ENCODE results near the gene STX8.
A peak's percentile ranks its signal among the peaks of the same experiment; 100 is the strongest.

The STX8 gene

DNA sequence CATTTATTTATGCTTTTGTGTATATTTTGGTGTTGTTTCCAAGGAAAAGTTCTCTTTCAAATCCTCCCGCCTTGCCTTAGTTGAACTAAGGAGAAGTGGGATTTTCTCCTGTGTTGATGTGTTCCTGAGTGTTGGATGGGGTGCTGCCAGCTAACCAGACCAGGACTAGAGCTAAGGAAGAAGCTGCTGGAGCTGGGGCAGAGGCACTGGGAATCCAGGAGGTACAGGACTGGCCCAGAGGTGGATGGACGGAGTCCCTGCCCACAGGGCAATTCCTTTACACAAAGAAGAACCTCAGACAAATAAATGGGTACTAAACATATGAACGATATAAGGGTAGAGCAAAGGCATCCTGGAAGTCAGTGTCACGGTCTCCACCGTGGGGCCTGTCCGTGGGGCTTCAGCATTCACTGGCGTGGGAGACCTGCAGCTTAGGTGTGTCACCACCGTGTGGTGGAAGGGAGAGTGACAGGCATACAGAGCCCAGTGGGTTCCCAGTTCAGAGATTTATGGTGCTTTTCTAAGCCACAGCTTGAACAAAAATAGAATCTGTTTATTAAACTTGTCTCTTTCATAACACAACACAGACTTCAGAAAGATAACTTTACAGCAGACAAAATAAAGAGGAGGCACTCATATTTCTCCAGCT is 283.6 kb downstream of the STX8 start:
- DNase-seq: peak in 2 of 4 experiments; percentile 5 to 24

DNA sequence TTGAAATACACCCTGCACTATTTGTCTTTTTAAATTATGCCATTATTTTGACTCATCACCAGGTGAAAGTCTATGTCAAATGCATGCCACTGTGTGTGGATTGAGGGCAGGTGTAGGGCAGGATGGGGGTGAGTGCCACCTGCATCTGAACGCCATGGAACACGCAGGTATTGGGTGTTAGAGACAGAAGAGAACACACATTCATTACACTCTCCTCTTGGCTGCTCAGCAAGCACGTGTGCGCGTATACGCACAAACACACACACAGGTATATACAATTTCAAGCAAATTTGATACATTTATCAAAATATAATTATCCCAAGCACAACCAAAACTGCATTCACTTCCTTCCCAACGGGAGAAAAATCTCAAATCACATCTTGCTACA is 285.4 kb downstream of the STX8 start:
- DNase-seq: no peak

DNA sequence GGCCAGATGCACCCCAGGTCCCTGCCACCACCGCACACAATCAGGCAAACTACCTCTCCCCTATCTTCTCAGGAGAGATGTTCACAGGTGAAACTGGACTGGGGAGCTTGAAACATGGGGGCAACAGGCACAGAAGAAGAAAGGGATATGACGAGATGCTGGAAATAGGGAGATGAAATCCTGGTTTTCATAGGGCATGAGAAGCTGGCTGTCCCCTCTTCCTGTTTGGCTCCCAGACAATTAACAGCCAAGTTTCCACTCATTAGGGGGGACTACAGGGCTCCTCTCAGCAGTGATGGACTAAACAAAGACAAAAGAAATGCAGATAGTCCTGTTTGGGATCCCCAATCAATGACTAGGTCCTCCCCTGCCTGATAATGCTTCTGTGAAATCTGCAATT is 288.3 kb downstream of the STX8 start:
- no peak for DNase-seq

DNA sequence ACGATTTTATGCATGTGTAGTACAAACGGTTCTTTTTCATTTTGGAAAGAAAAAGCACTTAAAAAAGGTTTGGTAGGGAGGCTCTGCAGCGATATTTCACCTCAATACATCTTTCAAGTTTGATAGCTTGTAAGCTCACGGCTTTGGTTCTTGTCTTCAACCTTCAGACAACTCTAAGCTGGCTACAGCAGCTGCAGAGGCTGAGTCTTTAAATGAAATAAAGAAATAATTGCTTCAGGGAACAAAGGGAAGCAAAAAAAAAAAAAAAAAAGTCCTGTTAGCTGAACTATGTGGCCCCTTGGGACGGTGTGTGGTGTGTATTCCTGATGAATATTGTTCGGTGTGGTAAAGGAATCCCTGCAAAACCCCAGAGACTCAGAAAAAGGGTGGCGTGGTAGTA is 289.2 kb downstream of the STX8 start:
- DNase-seq: no peak

DNA sequence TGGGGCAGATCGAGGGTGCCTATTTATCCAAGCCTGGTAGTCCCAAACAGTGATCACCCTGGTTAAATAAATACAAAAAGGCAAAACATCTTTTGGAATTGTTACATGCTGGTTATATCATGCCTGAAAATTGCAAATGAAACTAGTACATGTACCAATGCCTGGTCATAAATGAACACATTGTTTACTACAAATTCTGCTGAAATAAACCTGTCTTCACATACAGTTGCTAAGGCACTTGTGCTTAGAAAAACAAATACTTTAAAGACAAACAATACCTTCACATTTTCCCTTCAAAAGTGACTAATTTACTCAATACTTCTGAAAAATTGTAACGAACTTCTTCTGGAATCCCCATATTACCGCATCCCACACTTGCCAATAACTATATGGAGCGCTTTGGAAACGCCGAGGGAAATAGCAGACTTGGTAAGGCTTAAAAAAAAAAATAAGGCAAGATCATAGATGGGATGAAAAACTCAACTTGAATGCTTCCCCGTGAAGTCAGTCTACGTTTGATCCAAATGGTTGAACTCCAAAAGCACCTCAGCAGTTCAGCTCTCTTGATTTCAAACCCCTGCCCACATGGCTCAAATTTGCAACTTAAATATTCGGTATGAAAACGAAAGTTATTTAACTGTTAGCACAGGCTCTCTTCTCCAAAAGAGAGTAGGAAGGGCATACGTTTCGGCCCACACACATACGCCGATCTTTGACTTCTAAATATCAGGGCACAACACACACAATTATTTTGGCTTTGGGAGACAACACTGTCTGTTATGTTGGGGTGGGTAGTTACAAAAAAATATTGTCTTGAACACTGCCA is 289.8 kb downstream of the STX8 start:
- no peak for DNase-seq

DNA sequence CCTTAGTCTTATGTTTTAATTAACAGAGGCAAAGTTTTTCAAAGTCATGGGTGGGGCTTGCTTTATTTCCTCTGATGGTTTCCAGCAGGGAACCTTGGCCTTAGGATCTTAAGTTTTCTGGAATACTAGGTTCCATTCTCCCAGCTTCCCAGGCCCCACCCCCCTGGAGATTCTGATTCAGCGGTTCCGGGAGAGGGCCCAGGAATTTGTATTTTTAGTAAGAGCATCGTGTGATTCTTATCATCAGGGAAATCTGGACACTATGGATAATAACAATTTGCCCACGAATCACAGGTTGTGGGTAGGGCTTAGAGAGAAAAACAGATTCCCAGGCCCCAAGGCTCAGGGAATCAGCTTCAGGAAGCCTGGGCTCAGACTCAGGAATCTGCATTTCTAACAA is 290.7 kb downstream of the STX8 start:
- DNase-seq: no peak

DNA sequence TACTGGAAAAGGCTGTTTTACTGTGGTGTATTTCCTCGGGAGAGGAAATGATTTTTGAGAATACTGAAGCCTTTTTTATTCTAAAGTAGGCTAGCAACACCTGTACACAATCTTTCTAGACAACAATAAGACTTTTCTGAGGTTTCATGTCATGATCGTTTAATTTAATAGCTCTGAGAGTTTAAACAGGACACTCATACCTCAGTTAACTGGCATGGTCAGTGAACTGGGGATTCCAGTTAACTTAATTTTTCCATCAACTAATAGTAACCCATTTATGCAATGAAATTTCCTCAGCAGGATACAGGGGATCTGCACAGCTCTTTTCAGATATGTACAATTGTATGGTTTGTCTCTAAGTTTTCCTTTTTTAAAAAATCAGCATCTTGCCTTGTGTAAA is 291.7 kb downstream of the STX8 start:
- no peak for DNase-seq

DNA sequence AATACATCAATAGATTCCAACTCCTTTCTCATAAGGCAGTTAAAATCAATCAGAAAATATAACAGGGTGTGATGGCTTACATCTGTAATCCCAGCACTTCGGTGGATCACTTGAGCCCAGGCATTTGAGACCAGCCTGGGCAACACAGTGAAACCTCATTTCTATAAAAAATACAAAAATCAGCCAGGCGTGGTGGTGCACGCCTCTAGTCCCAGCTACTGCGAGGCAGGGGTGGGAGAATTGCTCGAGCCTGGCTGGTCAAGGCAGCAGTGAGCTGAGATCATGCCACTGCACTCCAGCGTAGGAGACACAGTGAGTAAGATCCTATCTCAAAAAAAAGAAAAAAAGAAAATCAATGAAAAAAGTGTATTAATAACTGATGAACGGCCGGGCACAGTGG is 295.7 kb downstream of the STX8 start:
- DNase-seq: no peak

DNA sequence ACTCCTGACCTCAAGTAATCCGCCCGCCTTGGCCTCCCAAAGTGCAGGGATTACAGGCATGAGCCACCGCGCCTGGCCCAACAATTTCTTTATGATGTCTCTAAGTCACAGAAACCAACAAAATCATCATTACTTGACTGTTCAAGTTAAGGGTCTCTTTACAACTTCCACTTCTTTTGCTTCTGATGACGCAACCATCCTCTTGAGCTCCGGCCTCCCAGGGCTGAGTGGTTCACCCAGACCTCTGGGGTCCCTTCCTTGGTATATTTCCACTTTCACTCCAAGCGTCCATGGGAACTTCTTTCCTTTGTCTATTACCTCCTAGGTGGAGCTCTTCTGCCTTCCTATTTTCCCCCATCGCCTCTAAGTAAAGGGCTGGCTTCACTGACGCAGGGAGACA is 300.6 kb downstream of the STX8 start:
- no peak for DNase-seq

DNA sequence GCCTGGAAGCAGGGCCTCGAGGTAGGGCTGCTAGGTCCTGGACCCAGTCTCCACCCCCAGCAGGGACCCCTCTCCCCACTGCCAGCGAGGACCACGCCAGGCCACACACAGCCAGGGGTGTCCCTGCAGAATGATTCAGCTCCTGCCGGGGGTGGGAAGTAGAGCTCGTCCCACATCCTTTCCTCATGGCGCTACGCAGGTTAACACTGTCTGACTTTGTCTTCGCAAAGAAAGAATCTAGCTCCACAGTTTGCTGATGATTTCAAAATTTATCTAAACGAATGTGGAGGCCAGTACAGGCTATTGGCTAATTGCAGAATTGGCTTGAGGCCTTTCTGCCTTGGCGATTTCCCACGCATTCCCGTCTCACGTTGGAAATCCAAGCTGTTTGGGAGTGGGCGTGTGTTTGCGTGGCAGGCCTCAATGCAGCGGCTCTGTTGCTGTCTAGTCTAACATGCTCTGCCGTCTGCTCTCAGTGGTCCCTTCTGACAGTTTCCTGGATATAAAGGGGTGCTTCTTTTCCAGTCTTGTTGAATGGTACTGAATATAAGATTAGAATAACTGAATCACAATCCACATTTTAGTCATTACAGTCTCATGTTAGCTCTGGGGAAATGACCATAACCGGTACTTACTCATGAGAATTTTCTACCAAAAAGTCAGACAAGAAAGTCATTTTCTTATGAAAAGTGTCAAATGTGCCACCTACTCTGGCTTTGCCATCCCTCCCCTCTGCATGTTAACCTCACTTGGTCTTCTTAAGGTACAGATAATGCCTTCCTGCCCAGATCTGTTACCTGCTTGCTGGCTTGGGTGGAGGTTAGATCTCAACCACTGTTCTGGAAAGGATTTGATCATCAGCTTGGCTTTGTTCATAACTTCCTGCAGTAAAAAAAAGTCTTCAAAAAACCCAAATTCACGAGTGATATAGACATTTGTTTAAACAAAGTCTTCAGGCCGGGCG is 301.9 kb downstream of the STX8 start:
- DNase-seq: no peak

DNA sequence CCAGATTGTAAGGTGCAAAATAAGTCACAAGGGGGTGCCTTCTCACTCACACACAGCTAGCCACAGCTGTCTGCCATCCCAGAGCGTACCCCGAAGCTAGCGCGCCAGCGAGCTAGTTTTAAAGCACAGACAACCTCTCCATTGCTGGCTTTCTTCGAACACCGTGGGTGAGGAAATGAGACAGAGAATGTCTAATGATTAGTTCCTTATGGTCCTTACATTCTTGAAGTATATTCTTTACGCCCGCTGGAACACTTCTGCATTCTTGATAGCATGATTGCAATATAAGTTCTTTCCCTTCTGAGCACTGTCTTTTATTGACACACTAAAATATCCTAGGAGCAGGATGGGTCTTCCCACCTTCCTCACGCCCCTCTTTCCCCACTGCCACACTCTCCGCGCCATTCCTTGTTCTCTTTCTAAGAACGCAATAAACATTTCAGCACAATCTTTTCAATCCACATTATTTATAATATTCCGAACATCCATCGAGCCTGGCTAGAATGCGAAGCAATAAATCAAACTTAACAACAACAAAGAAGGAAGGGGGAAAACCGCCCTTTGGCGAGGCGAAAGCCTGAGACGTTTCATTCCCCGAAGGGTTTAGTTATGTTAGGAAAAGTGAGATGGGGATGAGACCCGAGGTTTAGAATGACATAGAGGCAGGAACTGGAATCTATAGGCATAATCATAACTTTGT is 303.0 kb downstream of the STX8 start:
- DNase-seq: no peak

DNA sequence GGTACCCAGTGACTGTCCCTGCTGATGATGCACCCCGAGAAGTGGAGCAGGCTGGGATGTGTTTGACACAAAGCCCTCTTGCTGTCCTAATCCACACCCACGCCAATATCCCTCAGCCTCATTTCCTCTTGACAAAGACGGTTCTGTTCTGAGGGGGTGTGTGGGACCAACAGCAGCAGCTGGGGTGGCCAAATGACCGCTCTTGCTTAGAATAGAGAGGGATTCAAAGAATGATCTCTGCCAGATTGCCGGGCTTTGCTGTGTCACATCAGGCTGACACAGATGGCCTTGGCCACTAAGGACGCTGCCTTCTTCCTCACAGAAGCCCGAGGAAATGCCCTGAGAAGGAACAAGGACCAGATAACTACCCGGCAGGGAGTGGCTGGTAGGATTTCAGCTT is 303.6 kb downstream of the STX8 start:
- no peak for DNase-seq

DNA sequence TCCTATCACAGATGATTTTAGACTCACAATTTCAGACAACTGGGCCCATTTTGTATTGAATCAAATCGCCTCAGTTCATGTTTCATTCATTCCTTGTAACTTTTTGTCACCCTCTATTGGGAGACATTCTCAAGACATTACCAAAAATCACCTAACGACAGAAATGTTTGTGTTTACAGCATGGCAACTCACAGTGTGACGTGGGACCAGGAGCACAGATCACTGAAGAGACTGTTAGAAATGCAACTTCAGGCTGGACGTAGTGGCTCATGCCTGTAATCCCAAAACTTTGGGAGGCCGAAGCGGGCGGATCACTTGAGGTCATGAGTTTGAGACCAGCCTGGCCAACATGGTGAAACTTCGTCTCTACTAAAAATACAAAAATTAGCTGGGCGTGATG is 304.7 kb downstream of the STX8 start:
- no peak for DNase-seq

DNA sequence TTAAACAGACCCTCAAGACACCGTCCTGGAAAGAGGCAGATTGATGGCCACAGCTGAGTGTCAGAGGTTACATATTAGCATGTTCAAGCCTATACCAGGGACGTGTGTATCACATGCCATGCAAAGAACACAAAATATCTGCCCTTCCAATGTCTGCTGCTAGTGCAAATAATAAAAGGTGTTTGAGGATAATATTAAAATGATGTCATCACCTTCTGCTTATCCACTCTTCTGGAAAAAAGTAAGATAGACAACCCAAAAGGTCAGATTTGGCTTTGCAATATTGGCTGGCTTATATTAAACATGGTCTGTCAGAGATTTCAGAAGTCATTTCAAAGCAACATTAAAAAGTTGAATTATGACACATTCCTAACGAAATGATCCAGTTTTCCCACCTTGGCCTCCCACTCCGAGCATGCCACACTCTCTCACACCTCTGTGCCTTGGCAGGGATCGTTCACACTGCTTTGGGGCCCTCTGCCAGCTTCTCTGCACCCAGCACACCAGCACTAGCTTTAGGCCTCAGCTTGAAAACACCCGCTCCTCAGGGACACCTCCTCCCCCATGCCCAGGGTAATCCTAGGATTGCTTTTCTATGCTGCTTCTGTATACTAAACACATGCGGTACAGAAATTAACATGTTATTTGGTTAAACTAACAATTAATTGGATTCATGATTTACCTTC is 306.1 kb downstream of the STX8 start:
- no peak for DNase-seq

DNA sequence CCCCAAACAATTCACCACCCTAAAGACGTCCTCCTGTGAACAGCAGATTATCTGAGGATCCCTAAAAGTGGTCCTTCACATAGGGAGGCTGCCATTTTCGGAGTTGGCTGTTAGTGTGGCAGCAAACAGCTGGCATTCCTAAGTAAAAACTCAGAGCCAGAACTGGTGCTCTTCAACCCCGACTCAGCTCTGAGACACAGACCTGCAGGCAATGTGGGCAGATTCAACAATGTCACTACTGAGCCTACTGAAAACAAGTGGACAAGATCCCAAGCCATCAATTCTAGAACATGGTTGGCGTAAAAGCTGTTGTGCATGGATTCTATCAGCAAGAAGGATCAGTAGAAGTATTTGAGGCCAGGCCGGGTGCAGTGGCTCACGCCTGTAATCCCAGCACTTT is 307.1 kb downstream of the STX8 start:
- no peak for DNase-seq

DNA sequence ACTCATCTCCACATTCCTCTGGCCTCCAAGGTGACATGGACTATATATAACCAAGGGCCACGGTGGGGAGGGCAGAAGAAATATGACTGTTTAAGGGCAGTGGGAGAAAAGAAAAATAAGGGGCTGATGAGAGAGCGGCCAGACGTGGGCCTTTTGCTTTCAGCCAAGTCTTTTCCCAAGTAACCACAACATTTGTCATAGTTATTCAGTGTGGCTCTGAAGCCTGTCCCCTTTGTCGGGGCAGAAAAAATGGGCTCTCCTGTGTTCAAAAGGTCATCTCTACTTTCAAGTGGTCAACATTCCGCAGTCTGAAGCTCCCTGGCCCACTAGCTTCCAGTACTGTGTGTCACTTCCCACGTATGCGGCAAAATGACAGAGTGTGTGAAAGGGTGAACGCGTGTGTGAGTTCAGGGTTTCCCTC is 308.9 kb downstream of the STX8 start:
- no peak for DNase-seq

DNA sequence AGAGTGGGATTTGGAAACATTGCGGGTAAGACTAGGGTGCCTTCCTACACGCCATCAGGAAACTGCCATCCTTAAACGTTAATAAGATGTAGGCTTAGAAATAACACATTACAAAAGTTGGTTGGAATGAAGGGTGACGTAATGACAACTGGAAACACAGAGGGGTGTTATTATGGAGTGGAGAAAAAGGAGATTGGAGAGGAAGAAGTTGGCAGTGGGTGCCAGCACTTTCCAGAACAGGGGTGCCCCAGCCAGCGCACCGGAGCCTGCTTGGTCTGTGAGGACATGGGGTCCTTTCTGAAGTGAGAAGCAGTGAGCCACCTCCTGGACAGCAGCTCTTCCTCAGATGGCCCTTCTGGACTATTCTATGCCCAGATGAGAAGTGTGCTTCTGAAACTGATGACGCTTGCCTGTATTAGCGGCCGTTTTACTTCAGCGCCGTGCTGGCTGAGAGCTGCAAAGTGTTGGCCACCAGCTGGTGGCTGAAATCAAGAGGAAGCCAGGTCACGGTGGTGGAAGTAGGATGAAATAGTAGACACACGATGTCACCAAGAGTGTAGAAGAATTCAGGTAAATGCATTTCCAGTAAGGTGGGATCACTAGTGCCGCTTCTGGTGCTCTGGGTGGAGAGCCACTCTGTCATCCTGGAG is 309.5 kb downstream of the STX8 start:
- no peak for DNase-seq

DNA sequence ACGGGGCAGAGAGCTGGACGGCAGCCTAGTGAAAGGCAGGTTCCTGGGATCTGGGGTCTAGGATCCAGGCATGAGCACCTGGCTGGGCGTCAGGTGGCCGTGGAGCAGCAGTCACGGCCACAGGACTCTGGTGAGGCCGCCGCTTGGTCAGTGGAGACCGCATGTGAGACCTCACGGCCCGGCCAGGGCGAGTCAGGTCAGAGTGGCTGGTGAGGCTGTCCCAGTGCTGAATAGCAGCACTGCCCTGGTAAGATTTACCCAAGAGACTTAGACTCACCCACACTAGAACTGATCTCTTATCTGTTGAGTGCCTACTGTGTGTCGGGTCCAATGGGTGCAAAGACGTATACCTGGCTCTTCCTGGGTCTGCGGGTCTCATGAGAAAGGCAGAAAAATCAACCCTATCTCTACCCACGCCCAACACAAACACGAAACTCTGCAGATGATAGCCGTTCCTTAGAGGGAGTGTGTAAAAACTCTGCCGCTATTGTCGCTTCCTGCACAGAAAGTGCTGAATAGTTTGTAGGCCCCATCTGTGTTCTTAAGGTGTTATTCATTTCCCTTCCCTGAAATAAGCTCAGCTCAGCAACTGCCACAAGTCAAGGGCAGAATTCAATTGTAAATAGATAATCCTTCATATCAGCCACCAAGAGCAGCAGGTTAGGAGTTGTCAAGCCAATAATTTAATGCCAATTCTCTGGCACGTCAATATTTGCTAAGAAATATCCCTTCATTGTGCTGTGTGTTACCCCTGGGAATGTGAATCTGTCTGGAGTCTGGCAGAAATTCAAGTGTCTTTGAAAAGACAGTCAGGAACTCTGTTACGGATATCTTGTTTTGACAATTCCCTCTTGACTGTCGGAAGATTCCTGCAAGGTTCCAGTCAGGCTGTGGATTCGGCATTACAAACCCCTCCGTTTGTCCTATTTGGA is 314.3 kb downstream of the STX8 start:
- no peak for DNase-seq

DNA sequence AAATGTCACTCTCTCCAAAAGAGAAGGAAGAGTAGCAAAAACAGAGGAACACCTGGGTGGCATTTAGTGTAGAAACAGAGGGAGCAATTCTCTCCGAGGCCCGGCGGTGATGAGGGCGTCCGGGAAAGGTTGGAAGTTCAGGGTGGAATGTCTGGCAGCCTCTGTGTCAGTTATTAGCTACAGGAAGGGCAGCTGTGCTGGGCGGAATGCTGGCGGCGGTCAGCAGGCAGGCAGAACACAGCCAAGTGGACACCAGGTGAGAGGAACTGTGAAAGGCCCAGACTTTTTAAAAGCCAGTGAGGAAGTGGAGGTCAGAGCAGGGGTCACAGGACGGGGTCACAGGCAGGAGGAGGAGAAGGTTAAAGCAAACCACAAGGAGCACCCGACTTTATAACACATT is 316.2 kb downstream of the STX8 start:
- no peak for DNase-seq
